Thymus (tissue), 11 donors: ENCODE results near the gene FKBP7. TPM values are rescaled to one million over a fixed set of nuclear protein-coding genes. Genes with fewer than 3 reads are reported as not detected.

Source experiments
- DNase-seq, 9 donors: peaks; one replicate each; pipeline ENCODE4 v3.0.0-alpha.2; 2013; ENCODE audit warnings: low spot score in 9 of 9, low read depth in 6 of 9, missing footprints in 1 of 9
- H3K27ac ChIP-seq, 2 donors: one replicate each; pipeline ENCODE4 v1.5.1; 2013; ENCODE audit warnings: control low read depth in 1 of 2, low read depth in 1 of 2, low read length in 1 of 2, mild to moderate bottlenecking in 1 of 2, moderate library complexity in 1 of 2
- H3K27me3 ChIP-seq, 2 donors: one replicate each; pipeline ENCODE4 v1.5.1; 2013; ENCODE audit warnings: low read length in 1 of 2; ENCODE audit not compliant: control insufficient read depth in 2 of 2, insufficient read depth in 1 of 2
- H3K36me3 ChIP-seq, 2 donors: one replicate each; pipeline ENCODE4 v1.5.1; 2013; ENCODE audit warnings: low read length in 1 of 2, mild to moderate bottlenecking in 1 of 2, moderate library complexity in 1 of 2; ENCODE audit not compliant: control insufficient read depth in 2 of 2, insufficient read depth in 2 of 2
- H3K4me1 ChIP-seq, 2 donors: one replicate each; pipeline ENCODE4 v1.5.1; 2013; ENCODE audit warnings: low read length in 2 of 2; ENCODE audit not compliant: control insufficient read depth in 2 of 2, insufficient read depth in 2 of 2
- H3K4me3 ChIP-seq, 2 donors: one replicate each; pipeline ENCODE4 v1.5.1; 2013; ENCODE audit warnings: low read length in 2 of 2, control low read depth in 1 of 2, mild to moderate bottlenecking in 1 of 2
- H3K9me3 ChIP-seq, 2 donors: one replicate each; pipeline ENCODE4 v1.5.1; 2013; ENCODE audit warnings: low read length in 1 of 2, mild to moderate bottlenecking in 1 of 2; ENCODE audit not compliant: control insufficient read depth in 2 of 2, insufficient read depth in 1 of 2
- WGBS: extraction: QIAGEN DNeasy Blood & Tissue Kit; methylation state at CpG from one replicate; pipeline ENCODE4 v1.1.7; 2013; 5-methylcytosine and 5-hydroxymethylcytosine counted together
- polyA plus RNA-seq: library from polyadenylated mRNA; stranded (reverse); fragments of 200-250 nt; gene quantifications from one replicate; pipeline ENCODE4 v1.2.3, GENCODE V29; 2013
- total RNA-seq: library from RNA; stranded (reverse); fragments of 120-200 nt; gene quantifications from one replicate; pipeline ENCODE4 v1.2.4, GENCODE V29; 2013
- donor health status: healthy.

Gene FKBP7
- total and polyA plus RNA-seq, 2 donors: 6.5 to 7.4 TPM

GRCh38 chr2:178480227-178481181, 2.1 kb upstream of the FKBP7 start, which contains the start of gene PLEKHA3:
TSS of gene PLEKHA3 (plus strand) at chr2:178480457. CDS start at chr2:178480870, 413 bp downstream.
- DNase-seq: peak in 8 of 9 donors; percentile 24 to 79 (median 56)
- peak within 1 kb of the TSS; percentile 84 to 95 for H3K27ac ChIP-seq
- no peaks in the 10 kb centered on the region for H3K36me3 ChIP-seq
- under 1% methylated on average over 92 of the region's 92 CpGs for WGBS
- H3K9me3 ChIP-seq: no peaks in the 10 kb centered on the region
- peaks cover 17 to 18% of the 10 kb centered on the region in 2 donors for H3K4me1 ChIP-seq
- H3K4me3 ChIP-seq: peak within 1 kb of the TSS; percentile 63 to 66
- H3K27me3 ChIP-seq: peaks cover 0 to 2% of the 10 kb centered on the region in 2 donors

- H3K4me3 ChIP-seq: peak overlapping the region; percentile 63 to 66
- 36% methylated on average over 19 of the region's 19 CpGs for WGBS
- peaks cover 0 to 2% of the 10 kb centered on the region in 2 donors for H3K27me3 ChIP-seq
- peak in 1 of 9 donors; percentile 30 for DNase-seq
- peaks cover 17 to 18% of the 10 kb centered on the region in 2 donors for H3K4me1 ChIP-seq
- peak overlapping the region; percentile 67 to 84 for H3K27ac ChIP-seq
- no peaks in the 10 kb centered on the region for H3K9me3 ChIP-seq
- no peaks in the 10 kb centered on the region for H3K36me3 ChIP-seq
These were observed 1.4 kb upstream of the FKBP7 start for GRCh38 chr2:178479758-178480226.

- H3K36me3 ChIP-seq: no peaks in the 10 kb centered on the region
- 58% methylated on average over 4 of the region's 4 CpGs for WGBS
- peak overlapping the region; percentile 58 to 71 for H3K4me3 ChIP-seq
- H3K27ac ChIP-seq: peak overlapping the region in 1 of 2 donors; percentile 95
- H3K4me1 ChIP-seq: peaks cover 17 to 18% of the 10 kb centered on the region in 2 donors
- DNase-seq: peak in 1 of 9 donors; percentile 20
- no peaks in the 10 kb centered on the region for H3K9me3 ChIP-seq
- H3K27me3 ChIP-seq: peaks cover 0 to 2% of the 10 kb centered on the region in 2 donors
These were observed 846 bp upstream of the FKBP7 start for GRCh38 chr2:178479275-178479616.

DNA sequence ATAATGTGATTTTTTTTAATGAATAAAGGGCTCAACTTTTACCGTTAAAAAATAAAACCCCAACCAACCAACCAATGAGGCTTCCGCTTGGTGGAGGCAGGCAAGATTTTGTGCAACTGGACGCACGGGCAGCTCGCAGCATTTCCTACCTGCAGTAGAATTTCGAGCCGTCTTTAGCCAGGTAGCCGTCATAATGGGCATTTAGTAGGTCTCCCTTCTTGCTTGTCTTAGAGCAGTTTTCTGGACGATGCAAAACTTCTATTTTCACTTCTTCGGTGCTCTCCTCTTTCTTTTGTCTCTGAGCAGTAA, 316 bp downstream of the FKBP7 start:
- H3K36me3 ChIP-seq: no peaks in the 10 kb centered on the region
- under 1% methylated on average over 10 of the region's 10 CpGs for WGBS
- no peaks in the 10 kb centered on the region for H3K9me3 ChIP-seq
- peak in 1 of 9 donors; percentile 34 for DNase-seq
- peaks cover 0 to 2% of the 10 kb centered on the region in 2 donors for H3K27me3 ChIP-seq
- H3K4me1 ChIP-seq: peaks cover 17 to 18% of the 10 kb centered on the region in 2 donors
- peak overlapping the region; percentile 95 for H3K27ac ChIP-seq
- H3K4me3 ChIP-seq: peak overlapping the region; percentile 58 to 71

GRCh38 chr2:178477443-178478129, 814 bp downstream of the FKBP7 start:
- peak overlapping the region; percentile 58 to 71 for H3K4me3 ChIP-seq
- peak in 2 of 9 donors; percentile 8 to 31 for DNase-seq
- peaks cover 0 to 2% of the 10 kb centered on the region in 2 donors for H3K27me3 ChIP-seq
- no peaks in the 10 kb centered on the region for H3K36me3 ChIP-seq
- WGBS: 12% methylated on average over 3 of the region's 3 CpGs
- peak overlapping the region in 1 of 2 donors; percentile 95 for H3K27ac ChIP-seq
- peaks cover 14 to 17% of the 10 kb centered on the region in 2 donors for H3K4me1 ChIP-seq
- no peaks in the 10 kb centered on the region for H3K9me3 ChIP-seq

GRCh38 chr2:178476477-178476876, 1.9 kb downstream of the FKBP7 start:
- Histone ChIP-seq H3K4me3 (no peak overlapping the region), H3K27me3 (peaks cover 0 to 2% of the 10 kb centered on the region in 2 donors), H3K27ac (no peak overlapping the region), H3K9me3 (no peaks in the 10 kb centered on the region), H3K36me3 (no peaks in the 10 kb centered on the region), H3K4me1 (peaks cover 7 to 10% of the 10 kb centered on the region in 2 donors)
- no peak for DNase-seq

- Histone ChIP-seq H3K27me3 (no peaks in the 10 kb centered on the region), H3K9me3 (no peaks in the 10 kb centered on the region), H3K4me1 (peaks cover 2% of the 10 kb centered on the region in 2 donors), H3K36me3 (no peaks in the 10 kb centered on the region), H3K27ac (no peak overlapping the region), H3K4me3 (no peak overlapping the region)
- 98% methylated on average over 5 of the region's 5 CpGs for WGBS
- DNase-seq: no peak
These were observed 3.8 kb downstream of the FKBP7 start for GRCh38 chr2:178474560-178474959.

- no peak overlapping the region for H3K27ac ChIP-seq
- H3K4me3 ChIP-seq: no peak overlapping the region
- H3K4me1 ChIP-seq: no peaks in the 10 kb centered on the region
- H3K36me3 ChIP-seq: no peaks in the 10 kb centered on the region
- no peak for DNase-seq
- H3K27me3 ChIP-seq: no peaks in the 10 kb centered on the region
- WGBS: 93% methylated on average over 4 of the region's 4 CpGs
- no peaks in the 10 kb centered on the region for H3K9me3 ChIP-seq
These were observed 4.5 kb downstream of the FKBP7 start for GRCh38 chr2:178473931-178474330.

DNA sequence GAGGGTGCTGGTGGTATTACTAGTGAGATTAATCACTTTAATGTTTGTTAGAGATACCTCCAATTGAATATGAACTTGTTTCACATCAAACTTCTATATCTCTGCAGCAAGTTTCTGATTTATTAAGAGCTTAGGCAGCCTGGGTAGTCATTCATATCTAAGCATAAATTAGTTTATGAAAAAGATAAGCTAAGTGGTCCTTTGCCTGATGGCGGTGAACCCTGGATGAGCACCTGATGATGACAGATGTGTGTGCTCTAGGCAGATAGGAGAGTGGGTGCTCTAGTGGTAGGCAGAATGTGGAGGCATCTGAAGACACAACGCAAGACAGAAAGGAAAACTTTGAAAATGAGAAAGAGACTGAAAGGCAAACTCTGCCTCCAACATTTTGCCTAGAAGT, 5.0 kb downstream of the FKBP7 start:
- no peak overlapping the region for H3K27ac ChIP-seq
- WGBS: 96% methylated on average over 2 of the region's 2 CpGs
- no peak overlapping the region for H3K4me3 ChIP-seq
- H3K9me3 ChIP-seq: no peaks in the 10 kb centered on the region
- no peaks in the 10 kb centered on the region for H3K4me1 ChIP-seq
- no peak for DNase-seq
- H3K27me3 ChIP-seq: no peaks in the 10 kb centered on the region
- no peaks in the 10 kb centered on the region for H3K36me3 ChIP-seq
